NCI-H524 (cell line): ENCODE measurements around the gene POFUT2.
"Not testable (repeated sequence)": the region's sequence is repeated elsewhere in the genome, so short reads cannot be mapped to it uniquely, and the experiment has no call there.

Source experiments
- DNase-seq, 2 experiments: peaks; one replicate each; lab custom pipeline; 2025; lab: John Stamatoyannopoulos, UW

Gene POFUT2

GRCh38 chr21:45310459-45310858 is 22.8 kb upstream of the POFUT2 start:
- DNase-seq: no peak

- no peak for DNase-seq
These were observed 22.3 kb upstream of the POFUT2 start for GRCh38 chr21:45309987-45310381.

GRCh38 chr21:45309069-45309986 is 21.6 kb upstream of the POFUT2 start:
- peak; percentile 33 to 61 for DNase-seq

- DNase-seq: peak; percentile 14 to 51
These were observed 20.7 kb upstream of the POFUT2 start for GRCh38 chr21:45308194-45309068.

- not testable (repeated sequence) for DNase-seq
These were observed 20.0 kb upstream of the POFUT2 start for GRCh38 chr21:45307597-45308158.

GRCh38 chr21:45306832-45307571 is 19.3 kb upstream of the POFUT2 start:
- DNase-seq: peak in 1 of 2 experiments; percentile 12

GRCh38 chr21:45306453-45306831 is 18.7 kb upstream of the POFUT2 start:
- no peak for DNase-seq

GRCh38 chr21:45305836-45306235 is 18.1 kb upstream of the POFUT2 start:
- no peak for DNase-seq

GRCh38 chr21:45304945-45305344 is 17.2 kb upstream of the POFUT2 start:
- no peak for DNase-seq

GRCh38 chr21:45304476-45304830 is 16.8 kb upstream of the POFUT2 start:
- no peak for DNase-seq

- no peak for DNase-seq
These were observed 16.2 kb upstream of the POFUT2 start for GRCh38 chr21:45303751-45304475.

GRCh38 chr21:45303091-45303615 is 15.5 kb upstream of the POFUT2 start:
- DNase-seq: no peak

- DNase-seq: no peak
These were observed 14.7 kb upstream of the POFUT2 start for GRCh38 chr21:45302082-45303061.

- no peak for DNase-seq
These were observed 13.9 kb upstream of the POFUT2 start for GRCh38 chr21:45301521-45302081.

- no peak for DNase-seq
These were observed 13.3 kb upstream of the POFUT2 start for GRCh38 chr21:45300786-45301520.

- no peak for DNase-seq
These were observed 12.4 kb upstream of the POFUT2 start for GRCh38 chr21:45299864-45300785.

GRCh38 chr21:45299026-45299863 is 11.6 kb upstream of the POFUT2 start:
- no peak for DNase-seq
